ENCODE data around the gene RGS6.

- no peak for TF ChIP-seq CTCF (conservative IDR thresholded peaks at IDR 0.05)
- no peak for TF ChIP-seq ZFX (IDR thresholded peaks at IDR 0.05)
Measured at GRCh38 chr14:72213424-72213823, 281.2 kb downstream of the RGS6 start.
